CD1c-positive myeloid dendritic cell (primary cell): ENCODE data around the gene HGF.
A peak's percentile ranks its signal among the peaks of the same experiment; 100 is the strongest.

Experiments
- DNase-seq: peaks from one replicate; pipeline ENCODE4 v3.0.0-alpha.2; 2016; ENCODE audit errors: extremely low spot score

The HGF gene

GRCh38 chr7:81684514-81685269, 85.2 kb downstream of the HGF start:
- peak; percentile 49 for DNase-seq

GRCh38 chr7:81684033-81684432, 85.8 kb downstream of the HGF start:
- no peak for DNase-seq

GRCh38 chr7:81682873-81683272, 87.0 kb downstream of the HGF start:
- DNase-seq: no peak

GRCh38 chr7:81680120-81680519, 89.7 kb downstream of the HGF start:
- no peak for DNase-seq

- no peak for DNase-seq
These were observed 93.0 kb downstream of the HGF start for GRCh38 chr7:81676813-81677212.

GRCh38 chr7:81676105-81676811, 93.6 kb downstream of the HGF start:
- DNase-seq: no peak

- peak; percentile 9 for DNase-seq
These were observed 95.4 kb downstream of the HGF start for GRCh38 chr7:81674431-81674830.

GRCh38 chr7:81672872-81673271, 97.0 kb downstream of the HGF start:
- DNase-seq: no peak

GRCh38 chr7:81669476-81670105, 100.3 kb downstream of the HGF start:
- no peak for DNase-seq

- DNase-seq: no peak
These were observed 103.6 kb downstream of the HGF start for GRCh38 chr7:81666209-81666608.

GRCh38 chr7:81665236-81665635, 104.6 kb downstream of the HGF start:
- no peak for DNase-seq

- no peak for DNase-seq
These were observed 105.5 kb downstream of the HGF start for GRCh38 chr7:81664304-81664703.

- DNase-seq: no peak
These were observed 107.3 kb downstream of the HGF start for GRCh38 chr7:81662531-81662930.

GRCh38 chr7:81659697-81660395, 110.0 kb downstream of the HGF start:
- no peak for DNase-seq

GRCh38 chr7:81657551-81657950, 112.3 kb downstream of the HGF start:
- no peak for DNase-seq

- no peak for DNase-seq
These were observed 114.6 kb downstream of the HGF start for GRCh38 chr7:81655271-81655670.

- no peak for DNase-seq
These were observed 117.6 kb downstream of the HGF start for GRCh38 chr7:81652225-81652624.
